ENCODE measurements around the gene PLCB1. TPM values are rescaled to one million over a fixed set of nuclear protein-coding genes. Genes with fewer than 3 reads are reported as not detected.

Gene PLCB1
- polyA plus RNA-seq, 1 donor = 15.9 TPM

DNA sequence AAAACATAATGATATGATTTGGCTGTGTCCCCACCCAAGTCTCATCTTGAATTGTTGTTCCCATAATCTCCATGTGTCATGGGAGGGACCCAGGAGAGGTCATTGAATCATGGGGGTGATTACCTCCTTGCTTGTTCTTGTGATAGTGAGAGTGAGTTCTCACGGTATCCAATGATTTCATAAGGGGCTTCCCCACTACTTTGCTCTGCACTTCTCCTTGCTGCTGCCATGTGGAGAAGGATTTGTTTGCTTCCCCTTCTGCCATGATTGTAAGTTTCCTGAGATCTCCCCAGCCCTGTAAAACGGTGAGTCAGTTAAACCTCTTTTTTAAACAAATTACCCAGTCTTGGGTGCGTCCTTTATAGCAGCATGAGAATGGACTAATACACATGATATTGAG, 780.0 kb downstream of the PLCB1 start:
- DNase-seq = no peak

DNA sequence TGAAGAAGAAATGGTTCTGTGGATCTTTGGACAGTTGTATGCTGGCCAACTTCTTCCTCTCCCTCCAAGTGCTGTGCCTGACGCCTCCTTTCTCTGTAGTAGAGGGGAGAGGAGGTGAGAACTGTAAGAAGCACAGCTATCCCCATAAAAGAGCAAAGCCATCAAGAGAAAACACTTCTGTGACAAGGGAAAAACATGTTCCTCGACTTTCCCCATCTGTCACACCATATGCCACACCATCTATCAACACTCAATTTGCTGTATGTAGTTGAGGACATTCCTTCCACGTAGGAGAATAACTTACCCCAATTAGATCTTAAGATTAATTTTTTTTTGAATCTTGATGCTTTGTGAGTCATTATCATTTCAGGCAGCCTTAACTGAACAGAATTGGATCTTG, 780.7 kb downstream of the PLCB1 start:
- no peak for DNase-seq

DNA sequence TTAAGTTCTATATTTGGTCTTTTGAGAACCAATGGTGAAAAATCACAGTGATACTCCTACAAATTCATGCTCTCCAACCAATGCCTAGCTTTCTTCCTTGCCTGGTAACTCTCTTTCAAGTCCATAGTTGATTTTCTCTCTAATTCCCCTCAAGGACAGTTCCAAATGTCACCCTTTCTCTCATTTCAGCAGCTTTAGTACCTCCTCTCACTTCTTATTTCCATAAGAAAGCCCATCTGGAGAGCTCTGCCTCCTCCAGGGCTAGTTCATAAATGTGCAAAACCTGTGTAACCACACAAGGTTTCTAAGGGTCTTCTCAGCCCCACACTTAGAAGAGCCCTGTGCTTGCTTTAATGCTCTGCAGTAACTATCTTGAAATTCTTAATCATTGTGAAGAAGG, 781.4 kb downstream of the PLCB1 start:
- DNase-seq = no peak

DNA sequence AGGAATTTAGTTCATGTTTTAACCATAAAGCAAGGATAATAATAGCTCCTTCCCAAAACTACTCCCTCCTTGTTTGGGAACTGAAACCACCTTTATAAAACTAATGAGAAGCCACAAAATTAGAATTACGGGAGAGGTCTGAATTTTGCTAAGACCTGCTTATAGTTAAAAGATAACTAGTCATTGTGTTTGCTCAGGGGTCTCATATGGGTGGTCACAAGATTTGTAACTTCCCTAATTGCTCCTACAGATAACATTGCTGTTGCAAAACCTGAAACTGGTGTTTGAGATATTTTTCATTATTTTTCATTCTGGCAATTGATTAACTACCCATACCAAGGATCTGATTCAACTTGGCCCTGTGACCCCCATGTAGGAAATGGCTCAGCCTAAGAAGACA, 782.4 kb downstream of the PLCB1 start:
- no peak for DNase-seq

DNA sequence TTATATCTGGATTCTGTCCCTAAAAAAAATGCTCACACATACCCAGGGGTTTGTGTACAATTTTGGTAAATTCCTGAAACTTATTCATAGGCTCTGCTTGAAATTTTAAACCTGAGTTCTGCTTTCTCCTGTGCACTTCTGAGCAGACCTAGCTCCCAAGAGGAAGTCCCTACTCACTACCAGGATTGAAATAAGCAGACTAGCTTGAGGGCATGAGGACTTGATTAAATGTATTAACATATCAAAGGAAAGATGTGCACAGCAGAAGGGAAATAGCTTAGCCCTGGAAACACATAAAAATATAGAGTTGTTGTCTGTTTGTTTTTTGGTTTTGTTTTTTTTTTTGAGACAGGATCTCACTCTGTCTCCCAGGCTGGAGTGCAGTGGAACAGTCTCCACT, 785.0 kb downstream of the PLCB1 start:
- DNase-seq = no peak

DNA sequence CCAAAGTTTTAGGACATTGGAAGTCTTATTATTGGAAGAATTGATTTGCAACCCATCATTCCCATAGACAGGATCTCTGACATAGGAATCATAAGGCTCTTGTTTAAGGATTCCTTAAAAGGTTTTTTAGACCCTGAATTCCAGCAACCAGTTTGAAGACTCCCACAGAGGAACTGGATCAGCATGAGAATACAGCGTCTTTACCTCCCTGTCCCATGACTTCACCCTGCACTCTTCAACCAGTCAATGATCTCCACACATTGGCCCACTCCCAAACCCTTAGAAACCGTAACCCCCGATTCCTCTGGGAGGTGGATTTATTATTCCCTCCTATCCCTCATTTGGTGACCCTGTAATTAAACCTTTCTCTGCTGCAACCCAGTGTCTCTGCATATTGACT, 786.1 kb downstream of the PLCB1 start:
- DNase-seq = no peak

DNA sequence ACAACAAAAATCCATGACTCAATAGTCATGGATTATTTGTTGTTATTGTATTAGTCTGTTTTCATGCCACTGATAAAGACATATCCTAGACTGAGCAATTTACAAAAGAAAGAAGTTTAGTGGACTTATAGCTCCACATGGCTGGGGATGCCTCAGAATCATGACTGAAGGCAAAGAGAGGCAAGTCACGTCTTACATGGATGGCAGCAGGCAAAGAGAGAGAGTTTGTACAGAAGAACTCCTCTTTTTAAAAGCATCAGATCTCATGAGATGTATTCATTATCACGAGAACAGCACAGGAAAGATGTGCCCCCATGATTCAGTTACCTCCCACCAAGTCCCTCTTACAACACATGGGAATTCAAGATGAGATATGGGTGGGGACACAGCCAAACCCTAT, 792.5 kb downstream of the PLCB1 start:
- DNase-seq = no peak

DNA sequence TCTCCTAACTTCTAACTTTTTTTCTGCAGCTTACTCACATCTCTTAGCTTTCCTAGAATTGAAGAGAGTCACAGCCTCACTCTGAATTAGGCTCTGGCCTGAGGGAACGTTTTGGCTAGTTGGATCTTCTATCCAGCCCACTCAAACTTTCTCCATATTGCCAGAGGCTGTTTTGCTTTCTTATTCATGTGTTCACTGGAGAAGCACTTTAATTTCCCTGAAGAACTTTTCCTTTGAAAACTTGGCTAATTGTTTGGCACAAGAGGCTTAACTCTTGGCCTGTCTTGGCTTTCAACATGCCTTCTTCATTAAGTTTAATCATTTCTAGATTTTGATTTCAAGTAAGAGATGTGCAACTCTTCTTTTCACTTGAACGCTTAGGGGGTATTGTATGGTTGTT, 798.7 kb downstream of the PLCB1 start:
- no peak for DNase-seq

DNA sequence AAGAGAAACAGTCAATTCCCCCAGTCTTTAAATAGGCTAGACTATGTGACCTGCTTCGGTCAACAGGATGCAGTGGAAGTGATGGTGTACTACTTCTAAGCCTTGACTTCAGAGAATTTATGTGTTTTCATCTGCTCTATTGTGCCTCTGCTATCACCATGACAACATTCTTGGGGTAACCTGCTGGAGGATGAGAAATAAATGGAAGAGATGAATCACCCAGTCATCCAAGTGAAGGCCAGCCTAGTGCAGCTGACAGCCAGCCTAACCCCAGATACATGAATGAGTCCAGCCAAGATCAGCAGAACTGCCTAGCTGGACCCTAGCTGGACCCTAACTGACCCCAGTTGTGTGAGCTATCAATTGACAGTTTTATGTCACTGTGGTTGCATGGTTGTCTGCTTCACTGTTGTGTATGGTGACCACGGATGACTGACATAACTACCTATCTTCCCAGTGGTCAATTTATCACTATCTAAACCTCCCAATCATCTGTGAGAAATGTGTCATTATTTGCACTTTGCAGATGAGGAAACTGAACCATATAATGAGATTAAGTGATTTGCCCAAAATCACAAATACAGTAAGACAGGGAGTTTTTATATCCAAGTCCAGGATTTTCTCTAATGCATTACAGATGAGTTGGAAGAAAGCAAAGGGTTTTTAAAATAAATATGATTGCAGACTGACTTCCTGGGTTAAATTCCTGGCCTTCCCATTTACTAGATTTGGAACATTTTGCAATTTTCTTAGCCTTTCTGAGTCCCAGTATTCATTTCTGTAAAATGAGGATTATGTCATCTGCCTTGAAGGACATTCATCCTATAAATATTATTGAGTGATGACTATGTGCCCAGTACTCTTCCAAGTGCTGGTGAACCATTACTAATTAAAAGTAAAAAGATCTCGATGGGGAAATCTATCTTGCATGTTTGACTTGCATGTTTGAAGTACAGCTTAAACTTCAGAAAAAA, 800.4 kb downstream of the PLCB1 start:
- no peak for DNase-seq

DNA sequence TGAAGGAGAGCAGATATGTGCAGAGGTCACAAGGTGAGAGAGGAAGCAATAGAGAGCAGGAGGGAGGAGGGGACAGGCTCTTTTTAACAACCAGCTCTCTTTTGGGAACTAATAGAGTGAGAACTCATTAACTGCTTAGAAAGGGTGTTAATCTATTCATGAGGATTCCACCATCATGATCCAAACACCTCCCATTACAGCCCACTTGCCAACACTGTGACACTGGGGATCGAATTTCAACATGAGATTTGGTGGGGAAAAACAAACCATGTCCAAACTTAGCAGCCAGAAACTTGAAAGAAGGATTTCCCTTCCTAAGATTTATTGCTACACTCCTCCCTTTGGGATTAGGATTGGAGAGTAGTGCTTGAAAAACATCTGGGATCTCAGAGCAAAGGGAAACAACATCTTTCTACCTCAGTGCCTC, 801.3 kb downstream of the PLCB1 start:
- DNase-seq = peak; percentile 72

DNA sequence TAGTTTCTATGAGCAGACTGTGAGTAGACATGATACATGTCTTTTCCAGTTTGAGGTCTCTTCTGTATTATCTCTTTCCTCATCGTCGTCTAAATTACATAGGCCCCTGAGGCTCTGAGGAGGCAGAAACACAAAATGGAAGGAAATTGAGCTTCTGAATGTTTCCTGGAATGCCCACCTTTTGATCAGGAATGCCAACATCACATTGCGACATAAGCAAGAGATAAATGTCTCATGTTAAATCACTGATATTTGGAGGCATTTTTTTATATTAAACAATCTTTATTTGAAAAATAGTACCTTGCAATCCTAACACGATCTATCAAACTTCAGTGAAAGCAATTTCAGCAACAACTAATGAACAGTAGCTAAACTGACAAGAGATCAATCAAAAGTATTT, 802.3 kb downstream of the PLCB1 start:
- DNase-seq = no peak

Other genes starting within 250 kb of the PLCB1 start
- gene HAO1, start 191.8 kb upstream of the PLCB1 start, polyA plus RNA-seq (ENCODE audit: insufficient read length) = not detected
- 17.5 TPM for gene TMX4, start 112.5 kb upstream of the PLCB1 start, polyA plus RNA-seq (ENCODE audit: insufficient read length)

Data from hindlimb muscle (tissue), 1 donor.